ENCODE measurements around the gene ARSG. TPM values are rescaled to one million over a fixed set of nuclear protein-coding genes. Genes with fewer than 3 reads are reported as not detected.
"Not testable (repeated sequence)": the region's sequence is repeated elsewhere in the genome, so short reads cannot be mapped to it uniquely, and the experiment has no call there.

The ARSG gene
- polyA plus RNA-seq, 3 donors = 5.5 to 7.3 (median 6.4) TPM

DNA sequence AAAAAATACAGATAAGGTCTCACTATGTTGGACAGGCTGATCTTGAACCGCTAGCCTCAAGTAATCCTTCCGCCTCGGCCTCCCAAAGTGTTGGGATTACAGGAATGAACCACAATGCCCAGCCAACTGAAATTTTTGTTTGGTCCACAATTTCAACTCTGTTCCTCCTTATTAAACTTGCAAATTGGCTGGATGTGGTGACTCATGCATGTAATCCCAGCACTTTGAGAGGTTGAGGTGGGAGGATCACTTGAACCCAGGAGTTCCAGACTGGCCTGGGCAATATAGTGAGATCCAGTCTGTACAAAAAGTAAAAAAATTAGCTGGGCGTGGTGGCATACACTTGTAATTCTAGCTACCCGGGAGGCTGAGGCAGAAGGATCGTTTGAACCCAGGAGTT is 13.4 kb downstream of the ARSG start:
- no peak for DNase-seq

DNA sequence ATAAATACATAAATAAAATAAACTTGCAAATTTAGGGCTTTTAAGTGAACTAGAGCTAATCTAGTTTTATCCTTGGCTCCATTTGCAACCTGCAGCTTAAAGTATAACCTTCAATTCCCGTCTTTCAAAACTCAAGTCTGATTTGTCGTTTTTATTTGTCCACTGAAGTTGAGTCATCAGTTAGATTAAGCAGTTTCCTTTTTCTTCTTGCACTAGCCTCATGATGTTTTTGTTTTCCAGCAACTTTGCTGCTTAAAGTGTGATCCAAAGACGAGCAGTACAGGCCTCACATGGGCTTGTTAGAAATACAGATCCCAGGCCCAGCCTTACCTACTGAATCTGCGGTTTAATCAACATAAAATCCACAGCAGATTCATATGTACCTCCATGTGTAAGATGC is 13.8 kb downstream of the ARSG start:
- no peak for DNase-seq

DNA sequence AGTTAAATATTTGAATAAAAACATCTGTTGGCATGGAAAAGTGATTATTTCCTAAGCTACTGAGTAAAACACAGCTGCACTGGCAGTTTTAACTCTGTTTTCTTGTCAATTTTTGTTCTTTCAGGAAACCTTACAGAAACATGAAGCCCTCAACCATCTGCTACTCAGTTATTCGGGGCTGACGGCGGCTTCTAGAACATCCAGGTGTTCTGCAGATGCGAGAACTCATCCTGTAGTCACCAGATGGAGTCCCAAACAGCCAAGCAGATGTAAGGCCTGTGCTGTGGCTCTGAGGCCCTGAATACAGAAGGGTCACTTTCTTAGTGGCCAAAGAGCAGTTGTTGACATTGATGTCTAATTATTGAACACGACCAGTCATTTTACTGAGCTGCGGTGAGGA is 15.5 kb downstream of the ARSG start:
- DNase-seq = no peak

DNA sequence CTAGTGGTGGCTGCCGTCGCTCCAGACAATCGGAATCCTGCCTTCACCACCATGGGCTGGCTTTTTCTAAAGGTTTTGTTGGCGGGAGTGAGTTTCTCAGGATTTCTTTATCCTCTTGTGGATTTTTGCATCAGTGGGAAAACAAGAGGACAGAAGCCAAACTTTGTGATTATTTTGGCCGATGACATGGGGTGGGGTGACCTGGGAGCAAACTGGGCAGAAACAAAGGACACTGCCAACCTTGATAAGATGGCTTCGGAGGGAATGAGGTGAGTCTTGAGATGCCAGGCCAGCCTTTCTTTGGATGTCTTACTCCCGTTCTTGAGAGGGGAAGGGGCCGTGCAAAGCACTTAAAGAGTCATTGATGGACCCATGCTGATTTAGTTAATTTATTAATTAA is 16.1 kb downstream of the ARSG start:
- no peak for DNase-seq

DNA sequence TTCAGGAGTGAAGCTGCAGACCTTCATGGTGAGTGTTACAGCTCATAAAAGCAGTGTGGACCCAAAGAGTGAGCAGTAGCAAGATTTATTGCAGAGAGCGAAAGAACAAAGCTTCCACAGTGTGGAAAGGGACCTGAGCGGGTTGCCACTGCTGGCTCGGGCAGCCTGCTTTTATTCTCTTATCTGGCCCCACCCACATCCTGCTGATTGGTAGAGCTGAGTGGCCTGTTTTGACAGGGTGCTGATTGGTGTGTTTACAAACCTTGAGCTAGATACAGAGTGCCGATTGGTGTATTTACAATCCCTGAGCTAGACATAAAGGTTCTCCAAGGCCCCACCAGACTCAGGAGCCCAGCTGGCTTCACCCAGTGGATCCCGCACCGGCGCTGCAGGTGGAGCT is 17.2 kb downstream of the ARSG start:
- not testable (repeated sequence) for DNase-seq

DNA sequence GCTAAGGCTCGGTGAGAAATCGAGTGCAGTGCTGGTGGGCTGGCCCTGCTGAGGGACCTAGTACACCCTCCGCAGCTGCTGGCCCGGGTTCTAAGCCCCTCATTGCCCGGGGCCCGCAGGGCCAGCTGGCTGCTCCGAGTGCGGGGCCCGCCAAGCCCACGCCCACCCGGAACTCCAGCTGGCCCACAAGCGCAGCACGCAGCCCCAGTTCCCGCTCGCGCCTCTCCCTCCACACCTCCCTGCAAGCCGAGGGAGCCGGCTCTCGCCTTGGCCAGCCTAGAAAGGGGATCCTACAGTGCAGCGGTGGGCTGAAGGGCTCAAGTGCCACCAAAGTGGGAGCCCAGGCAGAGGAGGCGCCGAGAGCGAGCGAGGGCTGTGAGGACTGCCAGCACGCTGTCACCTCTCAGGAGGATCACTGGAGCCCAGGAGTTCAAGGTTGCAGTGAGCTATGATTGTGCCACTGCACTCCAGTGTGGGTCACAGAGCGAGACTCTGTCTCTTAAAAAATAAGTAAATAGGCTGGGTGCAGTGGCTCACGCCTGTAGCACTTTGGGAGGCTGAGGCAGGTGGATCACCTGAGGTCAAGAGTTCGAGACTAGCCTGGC is 17.9 kb downstream of the ARSG start:
- DNase-seq = not testable (repeated sequence)

DNA sequence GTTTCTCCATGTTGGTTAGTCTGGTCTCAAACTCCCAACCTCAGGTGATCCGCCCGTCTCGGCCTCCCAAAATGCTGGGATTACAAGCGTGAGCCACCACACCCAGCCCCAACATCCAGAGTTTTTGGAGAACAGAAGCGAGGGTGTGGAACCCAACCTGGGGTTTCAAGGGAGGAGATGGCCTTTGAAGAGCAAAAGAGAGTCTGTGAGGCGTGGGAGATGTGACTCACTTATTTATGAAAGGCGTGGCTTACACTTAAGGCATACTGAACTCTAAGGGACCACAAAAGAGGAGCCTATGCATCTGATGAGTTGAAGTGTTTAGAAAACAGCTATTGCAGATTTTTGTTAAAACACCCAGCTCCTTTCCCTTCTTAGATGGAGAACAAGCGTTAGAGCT is 18.9 kb downstream of the ARSG start:
- no peak for DNase-seq

DNA sequence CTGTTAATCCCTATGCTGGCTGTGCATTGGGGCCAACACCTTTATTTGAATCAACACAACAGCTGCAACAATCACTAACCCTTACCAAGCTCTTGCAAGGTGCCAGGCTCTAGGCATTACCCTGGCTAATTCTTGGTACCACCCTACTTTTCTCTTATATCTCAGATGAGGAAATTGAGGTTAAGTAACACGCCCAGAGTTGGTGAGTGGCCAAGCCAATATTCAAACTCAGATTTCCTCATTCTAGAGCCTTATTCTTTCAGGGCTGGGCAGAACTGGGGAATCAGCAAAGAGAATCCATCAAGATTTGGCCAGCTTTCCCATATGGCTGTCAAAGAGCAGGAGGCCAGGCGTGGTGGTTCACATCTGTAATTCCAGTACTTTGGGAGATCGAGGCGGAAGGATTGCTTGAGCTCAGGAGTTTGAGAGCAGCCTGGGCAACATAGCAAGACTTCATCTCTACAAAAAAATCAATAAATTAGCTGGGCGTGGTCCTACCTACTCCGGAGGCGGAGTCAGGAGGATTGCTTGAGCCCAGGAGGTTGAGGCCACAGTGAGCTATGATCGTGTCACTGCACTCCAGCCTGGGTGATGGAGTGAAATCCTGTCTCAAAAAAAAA is 23.7 kb downstream of the ARSG start:
- DNase-seq = no peak

DNA sequence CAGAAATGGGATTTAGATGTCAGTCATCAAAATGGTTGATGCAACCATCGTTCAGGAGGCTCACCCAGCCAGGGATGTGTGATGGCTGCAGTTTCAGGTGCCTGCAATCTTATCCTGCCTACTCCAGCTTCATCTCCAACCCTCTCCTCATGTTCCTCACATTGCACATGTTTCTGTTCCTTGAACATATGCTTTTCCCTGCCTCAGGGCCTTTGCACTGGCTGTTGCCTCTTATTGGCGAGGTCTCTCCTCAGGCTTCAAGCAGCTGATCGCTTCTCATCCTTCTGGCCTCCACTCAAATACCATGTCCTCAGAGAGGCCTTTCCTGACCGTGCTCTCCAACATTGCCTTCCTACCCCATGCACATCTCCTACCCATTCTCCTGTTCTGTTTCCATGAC is 24.6 kb downstream of the ARSG start:
- no peak for DNase-seq

DNA sequence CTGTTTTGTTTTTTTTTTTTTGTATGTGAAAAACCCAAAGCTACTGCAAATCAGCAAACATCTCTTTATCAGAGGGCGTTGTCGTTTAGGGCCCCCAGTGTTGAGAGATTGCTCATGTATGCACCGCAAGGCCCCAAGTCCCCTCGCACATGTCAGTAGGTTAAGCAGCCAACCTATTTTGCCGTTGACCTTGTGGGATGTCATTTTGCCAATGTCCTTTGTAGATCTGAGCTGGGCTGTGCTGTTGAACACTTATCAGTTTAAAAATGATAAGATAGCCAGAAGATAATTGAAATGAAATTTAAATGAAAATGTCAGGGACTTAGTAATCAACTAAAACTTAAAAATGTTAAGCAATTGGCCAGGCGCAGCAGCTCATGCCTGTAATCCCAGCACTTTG is 26.2 kb downstream of the ARSG start:
- DNase-seq = no peak

DNA sequence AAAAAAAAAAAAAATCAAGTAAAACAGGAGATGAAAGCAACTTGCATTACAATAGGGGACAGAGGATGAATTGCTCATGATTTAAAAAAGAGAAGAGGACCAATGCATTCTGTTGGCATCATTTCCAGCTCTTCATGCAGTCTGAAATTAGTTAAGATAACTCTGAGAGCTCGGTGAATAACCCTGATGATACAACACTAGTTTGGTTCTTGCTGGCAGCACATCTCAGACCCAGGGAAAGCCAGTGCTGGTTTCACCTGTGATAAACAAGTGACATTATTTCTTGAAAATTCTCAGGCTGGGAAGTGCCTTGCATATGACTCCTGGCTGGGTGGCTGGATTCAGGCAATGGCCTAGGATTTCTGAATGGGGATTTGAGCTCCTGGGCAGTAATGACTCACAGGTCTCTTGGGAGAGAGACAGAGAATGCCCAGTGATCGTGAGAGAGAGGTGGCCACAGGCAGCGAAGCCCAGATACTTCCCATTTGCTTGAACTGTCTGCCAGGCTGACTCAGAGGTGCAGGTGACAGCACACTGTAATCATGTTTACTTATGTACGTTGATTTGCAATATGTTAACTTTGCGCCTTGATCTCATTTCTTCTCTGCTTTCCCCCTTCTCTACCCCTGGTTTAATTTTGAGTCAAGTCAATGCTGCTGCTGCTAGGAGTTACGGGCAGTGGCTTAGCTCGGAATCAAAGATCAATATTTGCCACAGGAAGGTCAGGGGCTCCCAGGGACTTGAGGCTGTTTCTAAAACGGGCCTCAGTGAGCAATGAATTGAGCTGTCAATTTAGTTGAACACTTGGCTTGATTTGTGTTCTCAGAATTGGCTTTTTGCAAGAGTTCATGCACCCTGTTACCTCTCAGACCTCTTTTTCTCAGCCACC is 27.1 kb downstream of the ARSG start:
- DNase-seq = no peak

DNA sequence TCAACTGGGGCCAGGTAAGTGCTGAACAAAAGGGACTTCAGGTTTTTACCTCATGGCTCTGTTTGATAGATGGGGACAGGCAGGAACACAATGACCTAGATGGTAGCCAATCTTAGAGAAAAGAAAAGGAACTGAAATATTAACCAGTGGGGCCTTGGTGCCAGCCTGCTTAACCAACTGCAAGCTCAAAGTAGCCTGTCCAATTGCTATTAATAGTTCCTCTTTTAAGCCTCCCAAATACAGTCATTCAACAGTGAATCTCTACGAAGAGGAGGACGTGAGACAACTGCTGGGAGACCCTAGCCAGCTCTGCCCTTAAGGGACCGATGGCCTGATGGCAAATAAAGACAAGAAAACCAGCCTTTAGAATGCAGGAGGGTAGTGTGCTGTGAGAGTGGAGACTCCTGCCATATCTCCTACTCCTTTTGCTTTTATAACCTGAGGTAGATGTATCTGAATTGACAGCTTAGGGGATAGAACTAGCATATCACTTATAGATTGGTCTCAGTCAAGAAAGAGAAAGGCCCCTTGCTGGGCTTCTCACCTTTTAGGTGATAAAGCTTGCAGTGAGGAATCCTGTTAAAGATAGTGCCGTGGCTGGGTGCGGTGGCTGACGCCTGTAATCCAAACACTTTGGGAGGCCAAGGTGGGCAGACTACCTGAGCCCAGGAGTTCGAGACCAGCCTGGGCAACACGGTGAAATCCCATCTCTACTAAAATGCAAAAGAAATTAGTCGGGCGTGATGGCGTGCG is 28.3 kb downstream of the ARSG start:
- no peak for DNase-seq

DNA sequence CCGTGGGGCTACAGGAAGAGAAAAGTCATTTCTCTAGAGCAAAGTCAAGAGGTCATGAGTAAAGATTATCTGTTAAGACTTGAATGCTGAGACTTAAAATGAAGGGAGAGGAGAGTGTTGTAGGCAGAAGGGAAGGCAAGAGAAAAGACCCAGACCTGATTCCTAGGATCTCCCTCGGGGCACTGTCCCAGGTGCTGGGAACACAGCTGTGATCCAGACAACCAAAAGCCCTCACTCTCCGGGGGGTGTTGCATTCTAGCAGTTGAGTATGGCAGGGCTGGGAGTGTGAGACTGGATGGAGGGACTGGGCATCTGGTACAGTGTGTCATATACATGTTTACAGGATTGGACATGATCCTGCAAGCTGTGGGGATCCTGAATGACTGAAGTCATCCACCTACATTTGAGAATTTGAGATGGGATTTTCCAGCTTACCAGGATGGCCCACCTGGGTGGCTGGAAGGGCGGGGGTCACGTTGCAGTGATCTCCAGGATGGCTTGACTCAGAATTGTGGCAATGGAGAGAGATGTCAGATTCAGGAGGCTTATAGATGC is 29.1 kb downstream of the ARSG start:
- DNase-seq = no peak

DNA sequence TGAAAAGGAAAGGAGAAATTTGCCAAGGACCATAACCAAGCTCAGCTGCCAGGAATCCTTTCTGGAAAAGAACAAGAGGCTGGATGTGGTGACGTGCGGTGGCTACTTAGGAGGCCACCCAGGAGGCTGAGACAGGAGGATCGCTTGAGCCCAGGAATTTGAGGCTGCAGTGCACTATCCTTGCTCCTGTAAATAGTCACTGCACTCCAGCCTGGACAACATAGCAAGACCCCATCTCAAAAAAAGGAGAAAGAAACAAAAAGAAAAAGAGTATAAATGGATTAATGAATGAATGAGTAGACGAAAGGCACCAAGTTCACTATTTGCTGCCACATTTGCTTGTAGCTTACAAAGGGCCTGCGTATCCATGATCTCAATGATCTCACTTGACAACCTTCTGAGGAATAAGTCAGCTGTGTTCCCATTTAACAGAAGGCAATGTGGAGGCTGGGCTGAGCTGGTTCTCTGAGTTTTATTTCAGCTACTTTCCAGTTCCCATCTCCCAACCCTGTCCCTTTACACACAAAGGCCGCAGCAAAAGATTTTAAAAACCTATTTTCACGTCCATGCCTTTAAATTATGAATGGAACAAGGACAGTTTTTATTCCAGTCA is 29.8 kb downstream of the ARSG start:
- no peak for DNase-seq

DNA sequence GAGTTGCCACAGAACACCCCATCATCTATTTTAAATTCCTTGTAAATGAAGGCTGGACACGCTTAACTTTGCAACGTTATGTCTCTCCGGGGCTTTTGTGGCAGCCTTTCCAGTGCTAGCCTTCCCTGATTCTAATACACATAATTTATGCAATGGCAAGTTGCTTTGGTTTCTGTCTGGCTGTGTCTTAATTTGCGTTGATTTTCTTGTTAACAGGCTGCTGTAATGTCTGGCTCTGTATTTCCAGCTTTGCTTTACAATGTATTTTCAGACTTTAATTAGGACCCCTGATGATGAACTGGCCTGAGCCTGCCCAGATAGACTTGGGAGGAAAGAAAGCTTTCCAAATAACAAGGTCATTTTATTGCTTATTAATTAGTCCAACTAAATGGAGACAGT is 30.3 kb downstream of the ARSG start:
- no peak for DNase-seq

DNA sequence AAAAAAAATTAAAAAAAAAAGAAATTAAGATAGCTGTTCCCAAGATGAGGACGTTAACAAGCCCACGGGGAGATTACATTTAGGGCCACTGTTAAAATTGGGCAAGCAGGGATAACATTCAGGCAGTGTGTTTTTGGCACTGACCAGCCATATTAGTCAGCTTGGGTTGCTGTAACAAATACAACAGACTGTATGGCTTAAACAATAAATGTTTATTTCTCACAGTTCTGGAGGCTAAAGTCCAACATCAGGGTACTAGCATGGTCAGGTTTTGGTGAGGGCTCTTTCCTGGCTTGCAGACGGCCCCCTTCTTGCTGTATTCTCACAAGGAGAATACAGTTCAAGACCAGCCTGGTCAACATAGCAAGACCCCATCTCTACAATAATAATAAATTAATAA is 31.3 kb downstream of the ARSG start:
- DNase-seq = no peak

DNA sequence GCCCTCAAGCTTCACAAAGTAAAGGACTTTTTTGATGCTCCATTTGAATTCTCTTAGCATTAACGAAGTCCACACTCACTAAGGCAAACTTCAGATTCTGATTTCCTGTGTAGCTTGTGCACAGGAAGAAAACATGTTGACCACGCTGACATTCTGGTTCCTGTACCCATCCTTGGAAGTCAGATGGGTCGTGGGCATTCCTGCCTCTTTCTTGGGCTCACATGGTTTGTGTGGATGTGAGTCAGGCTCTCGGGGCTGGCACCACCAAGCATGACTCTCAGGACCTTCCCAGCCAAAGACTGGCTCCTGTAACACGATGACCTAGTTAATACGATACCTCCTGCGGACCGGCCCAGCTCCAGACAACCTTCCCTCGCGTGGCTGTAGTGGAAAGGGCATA is 32.8 kb downstream of the ARSG start:
- DNase-seq = no peak

DNA sequence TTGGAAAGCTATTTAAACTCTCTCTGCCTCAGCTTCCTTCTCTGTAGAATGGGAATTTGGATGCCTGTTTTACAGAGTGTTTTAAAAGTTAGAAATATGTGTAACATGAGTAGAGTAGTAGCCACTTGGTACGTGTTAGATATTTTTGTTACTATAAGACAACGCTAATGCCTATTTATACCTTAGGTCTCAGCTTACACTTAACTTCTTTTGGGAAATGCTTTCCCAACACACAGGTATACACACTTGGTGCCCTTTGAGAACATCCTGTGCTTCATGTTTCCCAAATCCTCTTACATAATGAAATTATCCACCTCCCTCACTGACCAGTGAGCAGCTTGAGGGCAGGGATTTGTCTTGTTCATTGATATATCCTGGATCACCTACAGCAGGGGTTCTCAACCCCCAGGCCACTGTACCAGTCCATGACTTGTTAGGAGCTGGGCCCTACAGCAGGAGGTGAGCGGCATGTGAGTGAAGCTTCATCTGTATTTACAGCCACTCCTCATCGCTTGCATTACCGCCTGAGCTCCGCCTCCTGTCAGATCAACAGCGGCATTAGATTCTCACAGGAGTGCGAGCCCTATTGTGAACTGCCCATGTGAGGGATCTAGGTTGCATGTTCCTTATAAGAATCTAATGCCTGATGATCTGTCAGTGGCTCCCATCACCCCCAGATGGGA is 33.5 kb downstream of the ARSG start:
- DNase-seq = no peak

DNA sequence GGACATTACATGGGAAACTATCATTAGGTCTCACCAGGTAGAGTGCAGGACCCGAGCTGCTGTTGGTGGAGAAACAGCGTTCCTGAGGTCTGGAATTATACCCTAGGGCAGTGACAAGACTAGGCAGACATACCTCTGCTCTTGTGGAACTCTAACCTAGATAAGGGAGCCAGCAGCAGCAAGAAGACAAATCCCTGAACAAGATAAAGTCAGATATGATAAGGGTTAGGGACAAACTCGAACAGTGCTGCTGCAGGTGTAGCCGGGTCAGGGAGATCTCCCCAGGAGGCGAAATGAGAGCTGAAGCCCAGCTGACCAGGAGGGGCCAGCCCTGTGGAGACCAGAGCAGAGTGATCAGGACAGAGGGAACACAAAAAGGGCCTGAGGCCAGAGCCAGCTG is 34.7 kb downstream of the ARSG start:
- DNase-seq = no peak

DNA sequence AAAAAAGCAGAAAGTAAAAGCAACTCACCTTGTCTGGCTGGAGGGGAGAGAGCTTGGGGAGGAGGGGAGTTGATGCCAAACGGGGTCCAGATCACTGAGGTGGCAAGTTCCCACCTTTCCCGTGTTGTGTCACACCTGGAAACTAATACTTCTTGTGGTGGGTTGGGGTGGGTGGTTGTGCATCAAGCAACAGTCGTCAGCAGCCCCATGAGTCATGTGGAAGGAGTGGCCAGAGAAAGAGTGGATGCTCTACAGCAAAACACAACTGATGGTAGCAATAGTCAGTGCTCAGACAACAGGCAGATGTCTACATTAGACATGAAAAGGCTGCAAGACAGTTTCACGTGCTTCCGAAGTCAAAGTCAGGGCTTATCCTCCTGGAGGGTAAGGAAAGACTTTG is 35.4 kb downstream of the ARSG start:
- DNase-seq = no peak

Data from renal pelvis (tissue), 4 donors.